IPS-15b (cell line): ENCODE measurements around the gene TTC39C.

ENCODE experiments used
- H3K27me3 ChIP-seq: one replicate; pipeline ENCODE4 v1.6.1; 2013; ENCODE audit warnings: low read length; ENCODE audit not compliant: control insufficient read depth, insufficient read depth
- H3K36me3 ChIP-seq: one replicate; pipeline ENCODE4 v1.6.1; 2013; ENCODE audit warnings: low read length; ENCODE audit not compliant: control insufficient read depth, insufficient read depth
- H3K4me1 ChIP-seq: one replicate; pipeline ENCODE4 v1.6.1; 2013; ENCODE audit warnings: mild to moderate bottlenecking, low read length; ENCODE audit not compliant: control insufficient read depth, insufficient read depth
- H3K4me3 ChIP-seq: one replicate; pipeline ENCODE4 v1.5.1; 2013; ENCODE audit warnings: low read depth, low read length
- H3K9ac ChIP-seq: one replicate; pipeline ENCODE4 v1.6.1; 2013; ENCODE audit warnings: low read depth, mild to moderate bottlenecking, low read length
- H3K9me3 ChIP-seq: one replicate; pipeline ENCODE4 v1.6.1; 2013; ENCODE audit warnings: mild to moderate bottlenecking, low read length; ENCODE audit not compliant: control insufficient read depth, insufficient read depth

TTC39C gene

GRCh38 chr18:24013051-24013450 lies 1.5 kb upstream of the TTC39C start:
- peaks cover 8% of the 10 kb centered on the region for H3K4me1 ChIP-seq
- H3K27me3 ChIP-seq, result peaks cover 31% of the 10 kb centered on the region
- no peaks in the 10 kb centered on the region for H3K9me3 ChIP-seq
- no peak overlapping the region for H3K9ac ChIP-seq
- H3K36me3 ChIP-seq, result no peaks in the 10 kb centered on the region
- H3K4me3 ChIP-seq, result no peak overlapping the region

GRCh38 chr18:24014986-24015638 lies 558 bp downstream of the TTC39C start:
- H3K4me3 ChIP-seq, result peak overlapping the region; percentile 65
- peaks cover 13% of the 10 kb centered on the region for H3K4me1 ChIP-seq
- no peaks in the 10 kb centered on the region for H3K36me3 ChIP-seq
- H3K27me3 ChIP-seq, result peaks cover 31% of the 10 kb centered on the region
- no peaks in the 10 kb centered on the region for H3K9me3 ChIP-seq
- peak overlapping the region; percentile 41 for H3K9ac ChIP-seq

GRCh38 chr18:24015639-24016631 lies 1.4 kb downstream of the TTC39C start:
- H3K4me1 ChIP-seq, result peaks cover 15% of the 10 kb centered on the region
- peak overlapping the region; percentile 65 for H3K4me3 ChIP-seq
- H3K36me3 ChIP-seq, result no peaks in the 10 kb centered on the region
- H3K27me3 ChIP-seq, result peaks cover 31% of the 10 kb centered on the region
- no peaks in the 10 kb centered on the region for H3K9me3 ChIP-seq
- H3K9ac ChIP-seq, result no peak overlapping the region

- Histone ChIP-seq H3K9me3 (no peaks in the 10 kb centered on the region), H3K36me3 (no peaks in the 10 kb centered on the region), H3K4me3 (no peak overlapping the region), H3K9ac (no peak overlapping the region), H3K4me1 (peaks cover 17% of the 10 kb centered on the region), H3K27me3 (peaks cover 31% of the 10 kb centered on the region)
Observed at GRCh38 chr18:24016643-24017042, 2.1 kb downstream of the TTC39C start.

GRCh38 chr18:24018299-24018886 lies 3.8 kb downstream of the TTC39C start:
- Histone ChIP-seq H3K27me3 (peaks cover 17% of the 10 kb centered on the region), H3K9me3 (no peaks in the 10 kb centered on the region), H3K9ac (no peak overlapping the region), H3K36me3 (no peaks in the 10 kb centered on the region), H3K4me3 (no peak overlapping the region), H3K4me1 (peaks cover 19% of the 10 kb centered on the region)

GRCh38 chr18:24019641-24020331 lies 5.2 kb downstream of the TTC39C start:
- Histone ChIP-seq H3K4me1 (peaks cover 22% of the 10 kb centered on the region), H3K36me3 (no peaks in the 10 kb centered on the region), H3K9ac (no peak overlapping the region), H3K27me3 (peaks cover 12% of the 10 kb centered on the region), H3K4me3 (no peak overlapping the region), H3K9me3 (no peaks in the 10 kb centered on the region)

GRCh38 chr18:24021505-24021904 lies 7.0 kb downstream of the TTC39C start:
- H3K4me3 ChIP-seq, result no peak overlapping the region
- peaks cover 21% of the 10 kb centered on the region for H3K4me1 ChIP-seq
- H3K27me3 ChIP-seq, result no peaks in the 10 kb centered on the region
- H3K9me3 ChIP-seq, result no peaks in the 10 kb centered on the region
- no peaks in the 10 kb centered on the region for H3K36me3 ChIP-seq
- no peak overlapping the region for H3K9ac ChIP-seq

- Histone ChIP-seq H3K36me3 (no peaks in the 10 kb centered on the region), H3K4me1 (peaks cover 18% of the 10 kb centered on the region), H3K4me3 (no peak overlapping the region), H3K27me3 (no peaks in the 10 kb centered on the region), H3K9ac (no peak overlapping the region), H3K9me3 (no peaks in the 10 kb centered on the region)
Observed at GRCh38 chr18:24022161-24022560, 7.6 kb downstream of the TTC39C start.

GRCh38 chr18:24023185-24023814 lies 8.7 kb downstream of the TTC39C start:
- H3K4me3 ChIP-seq, result no peak overlapping the region
- H3K9me3 ChIP-seq, result no peaks in the 10 kb centered on the region
- H3K36me3 ChIP-seq, result no peaks in the 10 kb centered on the region
- H3K9ac ChIP-seq, result no peak overlapping the region
- no peaks in the 10 kb centered on the region for H3K27me3 ChIP-seq
- H3K4me1 ChIP-seq, result peaks cover 14% of the 10 kb centered on the region

- peaks cover 11% of the 10 kb centered on the region for H3K4me1 ChIP-seq
- H3K4me3 ChIP-seq, result no peak overlapping the region
- no peaks in the 10 kb centered on the region for H3K9me3 ChIP-seq
- no peaks in the 10 kb centered on the region for H3K36me3 ChIP-seq
- no peak overlapping the region for H3K9ac ChIP-seq
- no peaks in the 10 kb centered on the region for H3K27me3 ChIP-seq
Observed at GRCh38 chr18:24024425-24024824, 9.9 kb downstream of the TTC39C start.

GRCh38 chr18:24026457-24026856 lies 11.9 kb downstream of the TTC39C start:
- H3K9me3 ChIP-seq, result no peaks in the 10 kb centered on the region
- H3K9ac ChIP-seq, result no peak overlapping the region

More at GRCh38 chr18:24026457-24026856, 11.9 kb downstream of the TTC39C start:
- H3K27me3 ChIP-seq, result no peaks in the 10 kb centered on the region
- H3K4me1 ChIP-seq, result peaks cover 8% of the 10 kb centered on the region
- H3K36me3 ChIP-seq, result no peaks in the 10 kb centered on the region
- H3K4me3 ChIP-seq, result no peak overlapping the region
